ENCODE results near the gene OLFML2A. TPM values are rescaled to one million over a fixed set of nuclear protein-coding genes. Genes with fewer than 3 reads are reported as not detected.
"Not testable (repeated sequence)": the region's sequence is repeated elsewhere in the genome, so short reads cannot be mapped to it uniquely, and the experiment has no call there.

OLFML2A gene
- total and polyA plus RNA-seq, 2 of the 4 experiments (the other 2 are of a cell fraction): 2.0 to 5.9 TPM

GRCh38 chr9:124844291-124844690 is 67.4 kb downstream of the OLFML2A start:
- Histone ChIP-seq H3K9me3 (ENCODE audit: control insufficient read depth, insufficient read depth, low read length) (no peaks in the 10 kb centered on the region), H4K8ac (ENCODE audit: low read depth in 2 of 2, low read length in 2 of 2) (no peak overlapping the region), H3K4me3 (ENCODE audit: insufficient read depth, low read depth, low read length) (no peak overlapping the region), H3K4me2 (ENCODE audit: low read depth, low read length) (no peak overlapping the region), H3K27ac (ENCODE audit: insufficient read depth, low read length) (no peak overlapping the region), H4K20me1 (ENCODE audit: insufficient read depth, low read length) (no peaks in the 10 kb centered on the region), H3K14ac (replicated peaks; ENCODE audit: low read depth, low read length) (no peak overlapping the region), H3K23ac (ENCODE audit: low read depth, low read length) (no peak overlapping the region), H4K91ac (ENCODE audit: insufficient read depth, low read depth, low read length) (no peak overlapping the region), H3K9me1 (ENCODE audit: insufficient read depth, low read length) (no peaks in the 10 kb centered on the region), H3K4me1 (ENCODE audit: control insufficient read depth, insufficient read depth, low read length) (no peaks in the 10 kb centered on the region), H2BK5ac (ENCODE audit: low read depth, low read length, poor library complexity, severe bottlenecking) (no peak overlapping the region), H2BK20ac (ENCODE audit: low read depth, low read length) (no peak overlapping the region), H2BK15ac (ENCODE audit: low read depth, low read length) (no peak overlapping the region), H2BK120ac (ENCODE audit: low read depth, low read length) (no peak overlapping the region), H4K5ac (ENCODE audit: low read depth, low read length) (no peak overlapping the region), H2AFZ (replicated peaks; ENCODE audit: low read length, poor library complexity) (no peak overlapping the region), H3K79me1 (ENCODE audit: low read depth in 1 of 2, low read length in 2 of 2) (no peaks in the 10 kb centered on the region), H3K4ac (ENCODE audit: low read depth, low read length) (no peak overlapping the region), H3K27me3 (ENCODE audit: control insufficient read depth, insufficient read depth, low read length) (no peaks in the 10 kb centered on the region), H3K36me3 (ENCODE audit: control insufficient read depth, insufficient read depth, low read length) (no peaks in the 10 kb centered on the region), H3K56ac (ENCODE audit: extremely low read depth, insufficient read depth, low read length) (no peak overlapping the region), H3K9ac (ENCODE audit: low read depth, low read length) (no peak overlapping the region), H2AK9ac (replicated peaks; ENCODE audit: low read depth, low read length, poor library complexity) (no peak overlapping the region), H2AK5ac (ENCODE audit: low read depth, low read length) (no peak overlapping the region), H3K18ac (ENCODE audit: low read depth, low read length) (no peak overlapping the region)
- in situ Hi-C loops (cut with MboI; ENCODE audit: low sequenced_read_pairs) (no loop called here), intact Hi-C loops (cut with micrococcal nuclease) (no loop called here), dilution Hi-C loops (cut with HindIII; ENCODE audit: low sequenced_read_pairs, unreplicated experiment) (no loop called here)
- CTCF ChIA-PET: no interaction called here
- TF ChIP-seq FOS (IDR thresholded peaks at IDR 0.05; ENCODE audit: low read depth, low read length) (no peak), NFE2L2 (IDR thresholded peaks at IDR 0.05; ENCODE audit: low read depth, low read length) (no peak), MAZ (IDR thresholded peaks at IDR 0.05; ENCODE audit: borderline replicate concordance, low read depth, low read length) (no peak), CTCF (conservative IDR thresholded peaks at IDR 0.05; ENCODE audit: low read depth, low read length) (no peak), MXI1 (IDR thresholded peaks at IDR 0.05; ENCODE audit: borderline replicate concordance, low read depth, low read length) (no peak), CEBPB (IDR thresholded peaks at IDR 0.05; ENCODE audit: low read depth, low read length) (no peak), RCOR1 (IDR thresholded peaks at IDR 0.05; ENCODE audit: insufficient replicate concordance, low read length) (no peak), RFX5 (IDR thresholded peaks at IDR 0.05; ENCODE audit: low read depth, low read length) (no peak), POLR2A (IDR thresholded peaks at IDR 0.05; ENCODE audit: low read depth, low read length) (no peak)
- DNase-seq (no peak), ATAC-seq (ENCODE audit: low read depth) (no peak)
- POLR2A ChIA-PET (ENCODE audit: unreplicated experiment): no interaction called here
- no TSS peak for BruUV-seq (replicated peaks)
- no CpG with 5 or more reads among the region's 4 CpGs for WGBS, 2 experiments (ENCODE audit: extremely low coverage in 2 of 2, insufficient read length in 1 of 2)

- H3K23ac ChIP-seq (ENCODE audit: low read depth, low read length); in situ Hi-C loops (cut with MboI; ENCODE audit: low sequenced_read_pairs); H2BK120ac ChIP-seq (ENCODE audit: low read depth, low read length); ATAC-seq (ENCODE audit: low read depth); H3K79me1 ChIP-seq (ENCODE audit: low read depth in 1 of 2, low read length in 2 of 2); H3K14ac ChIP-seq (replicated peaks; ENCODE audit: low read depth, low read length); H3K18ac ChIP-seq (ENCODE audit: low read depth, low read length); H3K36me3 ChIP-seq (ENCODE audit: control insufficient read depth, insufficient read depth, low read length); POLR2A ChIA-PET (ENCODE audit: unreplicated experiment); DNase-seq; CTCF ChIA-PET; H4K5ac ChIP-seq (ENCODE audit: low read depth, low read length); H3K4ac ChIP-seq (ENCODE audit: low read depth, low read length); H3K4me2 ChIP-seq (ENCODE audit: low read depth, low read length); H3K27ac ChIP-seq (ENCODE audit: insufficient read depth, low read length); H4K8ac ChIP-seq (ENCODE audit: low read depth in 2 of 2, low read length in 2 of 2); H4K20me1 ChIP-seq (ENCODE audit: insufficient read depth, low read length); H3K56ac ChIP-seq (ENCODE audit: extremely low read depth, insufficient read depth, low read length); H2BK5ac ChIP-seq (ENCODE audit: low read depth, low read length, poor library complexity, severe bottlenecking); H2BK20ac ChIP-seq (ENCODE audit: low read depth, low read length); H4K91ac ChIP-seq (ENCODE audit: insufficient read depth, low read depth, low read length); H2AK9ac ChIP-seq (replicated peaks; ENCODE audit: low read depth, low read length, poor library complexity); H3K27me3 ChIP-seq (ENCODE audit: control insufficient read depth, insufficient read depth, low read length); BruUV-seq (replicated peaks); H3K9me3 ChIP-seq (ENCODE audit: control insufficient read depth, insufficient read depth, low read length); H3K9me1 ChIP-seq (ENCODE audit: insufficient read depth, low read length); H2AFZ ChIP-seq (replicated peaks; ENCODE audit: low read length, poor library complexity); H3K9ac ChIP-seq (ENCODE audit: low read depth, low read length); intact Hi-C loops (cut with micrococcal nuclease); H2BK15ac ChIP-seq (ENCODE audit: low read depth, low read length); H3K4me1 ChIP-seq (ENCODE audit: control insufficient read depth, insufficient read depth, low read length); dilution Hi-C loops (cut with HindIII; ENCODE audit: low sequenced_read_pairs, unreplicated experiment); H2AK5ac ChIP-seq (ENCODE audit: low read depth, low read length); H3K4me3 ChIP-seq (ENCODE audit: insufficient read depth, low read depth, low read length): not testable (repeated sequence)
- WGBS, 2 experiments (ENCODE audit: extremely low coverage in 2 of 2, insufficient read length in 1 of 2): no CpG with 5 or more reads among the region's 9 CpGs
These were observed 69.5 kb downstream of the OLFML2A start for GRCh38 chr9:124846467-124846866.
